Sigmoid colon (tissue), 7 donors: ENCODE data around the gene URGCP. TPM values are rescaled to one million over a fixed set of nuclear protein-coding genes. Genes with fewer than 3 reads are reported as not detected.

Experiments
- DNase-seq: peaks from one replicate; pipeline ENCODE4 v3.0.0-alpha.2; 2019
- H3K27ac ChIP-seq, 4 donors: fragments of 200-600 bp; sonication (generic); one replicate each; pipeline ENCODE4 v1.5.1; 2016 to 2019; ENCODE audit warnings: mild to moderate bottlenecking in 1 of 4
- H3K27me3 ChIP-seq, 3 donors: fragments of 200-600 bp; sonication (generic); one replicate each; pipeline ENCODE4 v1.5.1; 2019; ENCODE audit warnings: mild to moderate bottlenecking in 1 of 3
- H3K36me3 ChIP-seq, 4 donors: fragments of 200-600 bp; sonication (generic); one replicate each; pipeline ENCODE4 v1.5.1; 2016 to 2019
- H3K4me1 ChIP-seq, 4 donors: fragments of 200-600 bp; sonication (generic); one replicate each; pipeline ENCODE4 v1.5.1; 2017 to 2019
- H3K4me3 ChIP-seq, 4 donors: fragments of 200-600 bp; sonication (generic); one replicate each; pipeline ENCODE4 v1.5.1; 2017 to 2019; ENCODE audit warnings: mild to moderate bottlenecking in 2 of 4, moderate library complexity in 1 of 4
- H3K9me3 ChIP-seq, 4 donors: fragments of 200-600 bp in 3 of 4; sonication (generic) in 3 of 4; one replicate each; pipeline versions ENCODE4 v1.5.1 to v1.6.1; 2013 to 2019
- EP300 ChIP-seq, 4 donors: sonication (generic); formaldehyde crosslinking; IDR thresholded peaks; one replicate each; pipeline ENCODE4 v1.6.1; 2017; ENCODE audit warnings: antibody characterized with exemption in 4 of 4
- POLR2A ChIP-seq, 2 donors: fragments of 450-650 bp; IDR thresholded peaks; one replicate each; pipeline ENCODE4 v1.6.1; 2016; ENCODE audit warnings: antibody characterized with exemption in 2 of 2, mild to moderate bottlenecking in 2 of 2, moderate library complexity in 2 of 2
- POLR2AphosphoS5 ChIP-seq, 4 donors: sonication (generic); formaldehyde crosslinking; IDR thresholded peaks; one replicate each; pipeline ENCODE4 v1.6.1; 2017; ENCODE audit warnings: antibody characterized with exemption in 4 of 4
- WGBS, 2 donors: extraction: QIAGEN DNeasy Blood & Tissue Kit; methylation state at CpG; one replicate each; pipeline ENCODE4 v1.1.7; 2013; 5-methylcytosine and 5-hydroxymethylcytosine counted together
- intact Hi-C: fragments of 100-400 bp; cut with DNase I; formaldehyde crosslinking; loops from one replicate; pipeline ENCODE4 v1.15.1; 2023
- polyA plus RNA-seq, 3 donors: library from polyadenylated mRNA; stranded (reverse); fragments of 200-250 nt; gene quantifications; one replicate each; pipeline ENCODE4 v1.2.3, GENCODE V29; 2013
- total RNA-seq, 4 donors: library from RNA; depleted of rRNA; stranded (reverse); fragments of >200 nt; gene quantifications; one replicate each; pipeline ENCODE4 v1.1.0, GENCODE V29; 2016
- TF ChIP-seq, protein P1 (sequence below), 4 experiments: fragments of 450-650 bp in 3 of 4; fragments of 200-600 bp in 1 of 4; IDR thresholded peaks; one replicate each; pipeline ENCODE4 v1.5.1; 2016 to 2019; ENCODE audit warnings: antibody characterized with exemption in 4 of 4, mild to moderate bottlenecking in 3 of 4, moderate library complexity in 2 of 4
- donor health status: healthy with polysubstance abuse.
- donor health status: Bipolar disorder and iron deficiency.
- donor health status: healthy.

Gene URGCP, protein sequence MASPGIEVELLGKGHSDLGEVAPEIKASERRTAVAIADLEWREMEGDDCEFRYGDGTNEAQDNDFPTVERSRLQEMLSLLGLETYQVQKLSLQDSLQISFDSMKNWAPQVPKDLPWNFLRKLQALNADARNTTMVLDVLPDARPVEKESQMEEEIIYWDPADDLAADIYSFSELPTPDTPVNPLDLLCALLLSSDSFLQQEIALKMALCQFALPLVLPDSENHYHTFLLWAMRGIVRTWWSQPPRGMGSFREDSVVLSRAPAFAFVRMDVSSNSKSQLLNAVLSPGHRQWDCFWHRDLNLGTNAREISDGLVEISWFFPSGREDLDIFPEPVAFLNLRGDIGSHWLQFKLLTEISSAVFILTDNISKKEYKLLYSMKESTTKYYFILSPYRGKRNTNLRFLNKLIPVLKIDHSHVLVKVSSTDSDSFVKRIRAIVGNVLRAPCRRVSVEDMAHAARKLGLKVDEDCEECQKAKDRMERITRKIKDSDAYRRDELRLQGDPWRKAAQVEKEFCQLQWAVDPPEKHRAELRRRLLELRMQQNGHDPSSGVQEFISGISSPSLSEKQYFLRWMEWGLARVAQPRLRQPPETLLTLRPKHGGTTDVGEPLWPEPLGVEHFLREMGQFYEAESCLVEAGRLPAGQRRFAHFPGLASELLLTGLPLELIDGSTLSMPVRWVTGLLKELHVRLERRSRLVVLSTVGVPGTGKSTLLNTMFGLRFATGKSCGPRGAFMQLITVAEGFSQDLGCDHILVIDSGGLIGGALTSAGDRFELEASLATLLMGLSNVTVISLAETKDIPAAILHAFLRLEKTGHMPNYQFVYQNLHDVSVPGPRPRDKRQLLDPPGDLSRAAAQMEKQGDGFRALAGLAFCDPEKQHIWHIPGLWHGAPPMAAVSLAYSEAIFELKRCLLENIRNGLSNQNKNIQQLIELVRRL
- 10 to 100 TPM; 18.4 to 32.7 (median 24.0) TPM for total RNA-seq
- polyA plus RNA-seq = 10 to 100 TPM; 18.0 to 28.8 (median 21.5) TPM

DNA sequence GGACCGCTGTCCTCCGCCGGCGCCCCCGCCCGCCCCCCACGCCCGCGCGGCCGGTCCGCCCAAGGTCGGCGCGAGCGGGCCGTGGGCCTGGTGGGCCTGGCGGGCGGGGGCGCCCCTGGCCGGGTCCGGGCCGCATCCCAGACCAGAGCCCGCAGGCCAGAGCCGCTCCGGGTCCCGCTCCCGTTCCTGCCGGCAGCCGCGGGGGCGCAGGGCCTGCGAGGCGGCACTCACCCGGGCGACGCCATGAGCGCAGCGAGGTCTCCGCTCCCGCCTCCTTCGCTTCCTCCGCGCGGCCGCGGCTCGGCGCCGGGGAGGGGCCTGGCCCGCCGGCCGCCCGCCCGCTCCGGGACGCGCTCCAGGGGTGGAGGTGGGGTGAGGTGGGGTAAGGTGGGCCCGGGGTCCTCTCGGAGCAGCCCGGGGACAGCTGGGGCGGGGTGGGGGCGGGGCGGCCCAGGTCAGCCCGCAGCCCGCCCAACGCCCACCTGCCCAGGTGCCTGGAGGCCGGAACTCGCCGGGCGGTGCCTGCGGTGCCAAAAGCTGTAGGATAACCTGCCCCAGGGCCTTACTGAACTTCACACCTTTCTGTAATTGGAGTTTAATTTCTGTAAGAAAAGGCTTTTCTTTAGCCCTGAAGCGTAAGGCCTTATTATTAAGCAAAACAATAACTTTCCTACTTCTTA is at the start of gene URGCP:
Gene URGCP, minus strand, starts transcription at position 266 of the 680 bp plus-strand sequence. Its CDS starts 21 bp downstream, at position 245.
- Histone ChIP-seq H3K4me1 (peaks cover 0 to 35% (median 24%) of the 10 kb centered on the region in 4 donors), H3K9me3 (no peaks in the 10 kb centered on the region), H3K27ac (peak within 1 kb of the TSS; percentile 86 to 92 (median 88)), H3K36me3 (no peaks in the 10 kb centered on the region), H3K4me3 (peak within 1 kb of the TSS; percentile 55 to 83 (median 76)), H3K27me3 (no peaks in the 10 kb centered on the region)
- 1% methylated on average over 73 of the region's 73 CpGs for WGBS, 2 donors
- TF ChIP-seq, protein P1, sequence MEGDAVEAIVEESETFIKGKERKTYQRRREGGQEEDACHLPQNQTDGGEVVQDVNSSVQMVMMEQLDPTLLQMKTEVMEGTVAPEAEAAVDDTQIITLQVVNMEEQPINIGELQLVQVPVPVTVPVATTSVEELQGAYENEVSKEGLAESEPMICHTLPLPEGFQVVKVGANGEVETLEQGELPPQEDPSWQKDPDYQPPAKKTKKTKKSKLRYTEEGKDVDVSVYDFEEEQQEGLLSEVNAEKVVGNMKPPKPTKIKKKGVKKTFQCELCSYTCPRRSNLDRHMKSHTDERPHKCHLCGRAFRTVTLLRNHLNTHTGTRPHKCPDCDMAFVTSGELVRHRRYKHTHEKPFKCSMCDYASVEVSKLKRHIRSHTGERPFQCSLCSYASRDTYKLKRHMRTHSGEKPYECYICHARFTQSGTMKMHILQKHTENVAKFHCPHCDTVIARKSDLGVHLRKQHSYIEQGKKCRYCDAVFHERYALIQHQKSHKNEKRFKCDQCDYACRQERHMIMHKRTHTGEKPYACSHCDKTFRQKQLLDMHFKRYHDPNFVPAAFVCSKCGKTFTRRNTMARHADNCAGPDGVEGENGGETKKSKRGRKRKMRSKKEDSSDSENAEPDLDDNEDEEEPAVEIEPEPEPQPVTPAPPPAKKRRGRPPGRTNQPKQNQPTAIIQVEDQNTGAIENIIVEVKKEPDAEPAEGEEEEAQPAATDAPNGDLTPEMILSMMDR (IDR thresholded peaks at IDR 0.05) = no peak
- no peak for TF ChIP-seq POLR2A (IDR thresholded peaks at IDR 0.05)
- no peak for TF ChIP-seq EP300 (IDR thresholded peaks at IDR 0.05)
- peak in 1 of 4 donors; percentile 25 for TF ChIP-seq POLR2AphosphoS5 (IDR thresholded peaks at IDR 0.05)
- intact Hi-C loops = loop anchor here (5.0 kb wide), 1 partner anchor 34 kb away; no protein-coding TSS in a partner anchor
- DNase-seq = peak; percentile 74

DNA sequence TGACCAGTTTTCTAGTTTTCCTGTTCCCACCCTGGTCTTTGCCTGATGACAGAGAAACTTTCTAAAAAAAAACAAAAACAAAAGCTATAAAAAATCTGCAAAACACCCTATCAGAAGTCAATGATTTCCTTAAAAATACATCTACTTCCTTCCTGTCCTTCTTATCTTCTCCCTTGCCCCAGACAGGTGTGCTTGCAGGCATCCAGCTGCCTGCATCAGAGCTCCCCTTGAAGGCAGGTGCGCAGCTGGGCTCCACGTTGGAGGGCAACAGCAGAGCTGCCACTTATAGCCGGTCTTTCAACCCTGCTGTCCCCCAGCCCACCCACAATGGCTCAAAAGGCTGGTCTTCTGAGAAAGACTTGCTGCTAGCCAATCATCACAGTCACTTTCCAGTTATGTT is 49.6 kb upstream of the URGCP start:
- no peak for TF ChIP-seq POLR2A (IDR thresholded peaks at IDR 0.05)
- TF ChIP-seq POLR2AphosphoS5 (IDR thresholded peaks at IDR 0.05) = no peak
- TF ChIP-seq EP300 (IDR thresholded peaks at IDR 0.05) = no peak
- TF ChIP-seq, protein P1 (IDR thresholded peaks at IDR 0.05) = no peak
- no peaks in the 10 kb centered on the region for H3K27me3 ChIP-seq
- H3K36me3 ChIP-seq = peaks cover 1 to 43% (median 12%) of the 10 kb centered on the region in 4 donors
- H3K27ac ChIP-seq = no peak overlapping the region
- intact Hi-C loops = no loop called here
- no peak overlapping the region for H3K4me3 ChIP-seq
- no peaks in the 10 kb centered on the region for H3K9me3 ChIP-seq
- H3K4me1 ChIP-seq = no peaks in the 10 kb centered on the region
- no peak for DNase-seq
- 63 to 71% methylated on average over 3 of the region's 3 CpGs for WGBS, 2 donors

DNA sequence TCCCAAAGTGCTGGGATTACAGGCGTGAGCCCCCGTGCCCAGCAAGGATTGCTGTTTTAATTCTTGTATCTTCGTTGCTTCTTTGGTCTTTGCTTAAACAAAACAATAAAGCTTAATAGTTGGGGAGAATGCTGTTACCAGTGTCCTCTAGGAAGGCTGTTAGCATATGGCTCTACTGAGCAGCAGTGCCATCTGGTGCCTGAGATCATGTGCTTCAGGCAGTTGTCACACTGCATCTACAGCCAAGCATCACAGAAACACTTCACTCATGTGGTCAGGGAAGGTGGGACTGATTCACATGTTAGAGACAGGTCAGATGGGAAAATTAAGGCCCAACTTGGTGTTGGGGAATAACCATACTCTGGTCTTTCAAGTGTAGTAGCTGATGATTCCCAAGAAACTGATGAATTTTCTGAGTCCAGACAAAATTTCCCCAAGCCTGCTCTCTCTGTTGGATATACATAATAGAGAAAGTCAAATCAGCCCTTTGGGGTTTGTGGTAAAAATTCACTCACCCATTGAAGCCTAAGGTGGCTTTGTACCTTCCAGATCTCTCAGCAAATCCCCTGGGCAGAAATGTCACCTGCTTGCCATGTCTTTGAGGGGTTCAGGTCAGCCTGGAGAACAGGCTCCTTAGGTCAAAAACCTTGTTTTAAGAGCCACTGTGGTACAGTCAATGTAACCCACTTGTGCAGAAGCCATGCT is 48.3 kb upstream of the URGCP start:
- Histone ChIP-seq H3K27me3 (no peaks in the 10 kb centered on the region), H3K9me3 (no peaks in the 10 kb centered on the region), H3K4me3 (no peak overlapping the region), H3K4me1 (no peaks in the 10 kb centered on the region), H3K27ac (no peak overlapping the region), H3K36me3 (peaks cover 8 to 48% (median 21%) of the 10 kb centered on the region in 4 donors)
- WGBS, 2 donors = 66 to 74% methylated on average over 3 of the region's 3 CpGs
- intact Hi-C loops = no loop called here
- peak; percentile 1 for DNase-seq
- TF ChIP-seq POLR2A (IDR thresholded peaks at IDR 0.05) (no peak), POLR2AphosphoS5 (IDR thresholded peaks at IDR 0.05) (no peak), EP300 (IDR thresholded peaks at IDR 0.05) (no peak)
- TF ChIP-seq, protein P1 (IDR thresholded peaks at IDR 0.05) = no peak

DNA sequence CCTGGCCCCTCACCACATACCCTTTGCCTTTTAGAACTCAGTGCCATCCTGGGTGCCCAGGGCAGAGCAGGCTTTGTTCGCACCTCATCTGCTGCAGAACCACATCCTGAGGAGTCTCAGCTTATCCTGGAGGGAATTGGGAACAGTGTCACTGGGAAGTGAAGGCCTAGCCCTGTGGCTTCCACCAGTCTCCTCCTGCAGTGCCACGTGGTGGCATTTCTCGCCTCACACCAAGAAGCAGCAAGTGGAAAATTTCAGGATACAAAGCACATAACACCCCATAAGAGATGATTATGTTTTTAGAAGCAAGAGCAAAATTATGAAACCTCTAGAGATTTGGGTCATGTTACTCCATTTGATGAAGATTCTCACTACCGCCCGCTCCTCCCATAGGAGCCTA is 46.7 kb upstream of the URGCP start:
- TF ChIP-seq, protein P1 (IDR thresholded peaks at IDR 0.05) = no peak
- TF ChIP-seq POLR2A (IDR thresholded peaks at IDR 0.05) (no peak), EP300 (IDR thresholded peaks at IDR 0.05) (no peak), POLR2AphosphoS5 (IDR thresholded peaks at IDR 0.05) (no peak)
- 97% methylated on average over 5 of the region's 5 CpGs for WGBS, 2 donors
- no peak overlapping the region for H3K4me3 ChIP-seq

More for the DNA sequence above, 46.7 kb upstream of the URGCP start:
- Histone ChIP-seq H3K4me1 (no peaks in the 10 kb centered on the region), H3K27me3 (no peaks in the 10 kb centered on the region), H3K27ac (no peak overlapping the region), H3K36me3 (peaks cover 8 to 62% (median 24%) of the 10 kb centered on the region in 4 donors), H3K9me3 (no peaks in the 10 kb centered on the region)
- peak; percentile 4 for DNase-seq
- intact Hi-C loops = no loop called here
